ENCODE measurements around the gene SERPINA3. TPM values are rescaled to one million over a fixed set of nuclear protein-coding genes. Genes with fewer than 3 reads are reported as not detected.

Gene SERPINA3
- total RNA-seq, 1 experiment from 2014 or later: 2.3 TPM

DNA sequence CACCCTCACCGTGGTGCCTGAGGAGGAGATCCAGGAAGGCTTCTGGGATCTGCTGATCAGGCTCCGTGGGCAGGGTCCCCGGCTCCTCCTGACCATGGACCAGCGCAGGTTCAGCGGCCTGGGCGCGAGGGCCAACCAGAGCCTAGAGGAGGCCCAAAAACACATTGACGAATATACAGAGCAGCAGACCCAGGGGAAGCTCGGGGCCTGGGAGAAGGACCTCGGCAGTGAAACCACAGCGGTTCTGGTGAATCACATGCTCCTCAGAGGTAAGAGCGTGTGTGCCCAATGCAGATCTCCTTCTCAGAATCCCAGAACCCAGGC is 29.4 kb downstream of the SERPINA3 start:
- CTCF ChIA-PET: no interaction called here

DNA sequence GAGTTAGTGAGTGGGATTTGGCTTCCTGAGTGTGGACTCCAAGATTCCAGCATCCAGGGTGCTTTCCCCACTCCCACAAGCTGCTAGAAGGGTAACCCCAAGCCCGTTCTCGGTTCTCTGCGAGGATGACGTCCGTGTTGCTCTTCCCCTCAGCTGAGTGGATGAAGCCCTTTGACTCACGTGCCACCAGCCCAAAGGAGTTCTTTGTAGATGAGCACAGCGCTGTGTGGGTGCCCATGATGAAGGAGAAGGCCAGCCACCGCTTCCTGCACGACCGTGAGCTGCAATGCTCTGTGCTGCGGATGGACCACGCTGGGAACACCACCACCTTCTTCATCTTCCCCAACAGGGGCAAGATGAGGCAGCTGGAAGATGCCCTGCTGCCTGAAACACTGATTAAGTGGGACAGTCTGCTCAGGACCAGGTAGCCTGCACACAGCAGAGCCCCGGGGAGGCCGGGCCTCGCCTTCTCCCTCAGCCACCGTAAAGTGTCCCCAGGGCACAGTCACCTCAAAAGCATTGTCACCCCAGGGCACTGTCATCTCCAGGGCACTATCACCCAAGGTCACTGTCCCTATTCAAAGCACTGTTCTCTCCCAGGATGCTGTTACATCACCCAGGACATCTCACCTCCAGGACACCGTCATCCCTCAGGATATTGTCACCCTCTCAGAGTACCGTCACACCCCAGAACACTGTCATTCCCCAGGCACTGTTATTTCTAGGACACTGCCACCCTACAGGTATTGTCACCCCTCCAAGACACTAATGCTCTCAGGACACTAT is 31.3 kb downstream of the SERPINA3 start:
- Histone ChIP-seq H3K9me3 (no peaks in the 10 kb centered on the region), H3K27me3 (replicated peaks; ENCODE audit: control insufficient read depth, insufficient read depth, low read length) (no peaks in the 10 kb centered on the region), H3K36me3 (ENCODE audit: control insufficient read depth, insufficient read depth, low read length) (no peaks in the 10 kb centered on the region), H3K4me3 (ENCODE audit: low read depth, low read length) (no peak overlapping the region), H3K4me1 (no peaks in the 10 kb centered on the region)
- intact Hi-C loops (cut with micrococcal nuclease; ENCODE audit: unreplicated experiment): no loop called here
- BruUV-seq (replicated peaks): no TSS peak
- Mint-ChIP-seq H3K36me3 (ENCODE audit: insufficient read depth, unreplicated experiment) (no peaks in the 10 kb centered on the region), H3K9me3 (ENCODE audit: unreplicated experiment) (peaks cover 21% of the 10 kb centered on the region), H3K27ac (ENCODE audit: unreplicated experiment) (no peak overlapping the region), H3K4me3 (ENCODE audit: unreplicated experiment) (no peak overlapping the region), H3K27me3 (ENCODE audit: insufficient read depth, unreplicated experiment) (peaks cover 10% of the 10 kb centered on the region), H3K4me1 (ENCODE audit: low read depth, unreplicated experiment) (no peaks in the 10 kb centered on the region)
- DNase-seq: no peak
- TF ChIP-seq, protein P1, sequence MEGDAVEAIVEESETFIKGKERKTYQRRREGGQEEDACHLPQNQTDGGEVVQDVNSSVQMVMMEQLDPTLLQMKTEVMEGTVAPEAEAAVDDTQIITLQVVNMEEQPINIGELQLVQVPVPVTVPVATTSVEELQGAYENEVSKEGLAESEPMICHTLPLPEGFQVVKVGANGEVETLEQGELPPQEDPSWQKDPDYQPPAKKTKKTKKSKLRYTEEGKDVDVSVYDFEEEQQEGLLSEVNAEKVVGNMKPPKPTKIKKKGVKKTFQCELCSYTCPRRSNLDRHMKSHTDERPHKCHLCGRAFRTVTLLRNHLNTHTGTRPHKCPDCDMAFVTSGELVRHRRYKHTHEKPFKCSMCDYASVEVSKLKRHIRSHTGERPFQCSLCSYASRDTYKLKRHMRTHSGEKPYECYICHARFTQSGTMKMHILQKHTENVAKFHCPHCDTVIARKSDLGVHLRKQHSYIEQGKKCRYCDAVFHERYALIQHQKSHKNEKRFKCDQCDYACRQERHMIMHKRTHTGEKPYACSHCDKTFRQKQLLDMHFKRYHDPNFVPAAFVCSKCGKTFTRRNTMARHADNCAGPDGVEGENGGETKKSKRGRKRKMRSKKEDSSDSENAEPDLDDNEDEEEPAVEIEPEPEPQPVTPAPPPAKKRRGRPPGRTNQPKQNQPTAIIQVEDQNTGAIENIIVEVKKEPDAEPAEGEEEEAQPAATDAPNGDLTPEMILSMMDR (IDR thresholded peaks at IDR 0.05; ENCODE audit: insufficient read depth in 1 of 2, low read depth in 1 of 2, low read length in 1 of 2, severe bottlenecking in 1 of 2, unreplicated experiment in 1 of 2): no peak
- ChIA-PET CTCF (no interaction called here), POLR2A (no interaction called here)

More for the DNA sequence above, 29.4 kb downstream of the SERPINA3 start:
- H3K4me1 ChIP-seq: peaks cover 6% of the 10 kb centered on the region; the same call in 1 of the 2 replicates
- H3K36me3 Mint-ChIP-seq (ENCODE audit: insufficient read depth, unreplicated experiment): peaks cover 5% of the 10 kb centered on the region
- BruUV-seq (replicated peaks): no TSS peak
- H3K4me3 Mint-ChIP-seq (ENCODE audit: unreplicated experiment): no peak overlapping the region
- H3K4me3 ChIP-seq (ENCODE audit: low read depth, low read length): no peak overlapping the region
- intact Hi-C loops (cut with micrococcal nuclease; ENCODE audit: unreplicated experiment): no loop called here
- H3K4me1 Mint-ChIP-seq (ENCODE audit: low read depth, unreplicated experiment): no peaks in the 10 kb centered on the region
- TF ChIP-seq, protein P1 (IDR thresholded peaks at IDR 0.05; ENCODE audit: insufficient read depth in 1 of 2, low read depth in 1 of 2, low read length in 1 of 2, severe bottlenecking in 1 of 2, unreplicated experiment in 1 of 2): no peak
- peaks cover 21% of the 10 kb centered on the region for H3K9me3 Mint-ChIP-seq (ENCODE audit: unreplicated experiment)
- H3K9me3 ChIP-seq: no peaks in the 10 kb centered on the region
- H3K27ac Mint-ChIP-seq (ENCODE audit: unreplicated experiment): no peak overlapping the region
- peaks cover 10% of the 10 kb centered on the region for H3K27me3 Mint-ChIP-seq (ENCODE audit: insufficient read depth, unreplicated experiment)
- no peaks in the 10 kb centered on the region for H3K36me3 ChIP-seq (ENCODE audit: control insufficient read depth, insufficient read depth, low read length)
- DNase-seq: no peak
- POLR2A ChIA-PET: no interaction called here
- no peaks in the 10 kb centered on the region; the same call in 1 of the 2 replicates for H3K27me3 ChIP-seq (replicated peaks; ENCODE audit: control insufficient read depth, insufficient read depth, low read length)

DNA sequence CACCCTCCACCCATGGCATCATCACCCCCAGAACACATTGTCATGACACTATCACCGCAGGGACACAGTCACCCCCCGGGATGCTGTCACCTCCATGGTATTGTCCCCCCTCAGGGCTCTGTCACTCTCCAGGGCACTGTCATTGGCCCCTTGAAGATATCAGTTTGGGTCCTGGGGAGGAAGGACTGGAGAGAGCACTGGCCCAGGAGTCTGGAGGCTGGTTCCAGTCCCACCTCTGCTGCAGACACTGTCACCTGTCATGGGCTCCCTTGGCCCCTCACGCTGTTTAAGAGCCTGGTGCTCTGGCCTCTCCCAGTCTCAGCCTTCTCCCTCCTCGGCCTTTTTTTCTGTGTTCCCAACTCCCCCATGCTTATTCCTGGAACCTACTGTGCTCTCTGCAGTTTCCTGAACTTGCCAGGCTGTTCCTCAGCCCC is 31.9 kb downstream of the SERPINA3 start:
- Mint-ChIP-seq H3K9me3 (ENCODE audit: unreplicated experiment) (peaks cover 21% of the 10 kb centered on the region), H3K27ac (ENCODE audit: unreplicated experiment) (no peak overlapping the region), H3K4me1 (ENCODE audit: low read depth, unreplicated experiment) (no peaks in the 10 kb centered on the region), H3K27me3 (ENCODE audit: insufficient read depth, unreplicated experiment) (peaks cover 10% of the 10 kb centered on the region), H3K4me3 (ENCODE audit: unreplicated experiment) (no peak overlapping the region), H3K36me3 (ENCODE audit: insufficient read depth, unreplicated experiment) (no peaks in the 10 kb centered on the region)
- ChIA-PET POLR2A (no interaction called here), CTCF (no interaction called here)
- intact Hi-C loops (cut with micrococcal nuclease; ENCODE audit: unreplicated experiment): no loop called here
- H3K9me3 ChIP-seq: no peaks in the 10 kb centered on the region
- H3K4me3 ChIP-seq (ENCODE audit: low read depth, low read length): no peak overlapping the region
- no TSS peak for BruUV-seq (replicated peaks)
- H3K36me3 ChIP-seq (ENCODE audit: control insufficient read depth, insufficient read depth, low read length): no peaks in the 10 kb centered on the region
- no peaks in the 10 kb centered on the region for H3K27me3 ChIP-seq (replicated peaks; ENCODE audit: control insufficient read depth, insufficient read depth, low read length)
- no peaks in the 10 kb centered on the region for H3K4me1 ChIP-seq
- TF ChIP-seq, protein P1 (IDR thresholded peaks at IDR 0.05; ENCODE audit: insufficient read depth in 1 of 2, low read depth in 1 of 2, low read length in 1 of 2, severe bottlenecking in 1 of 2, unreplicated experiment in 1 of 2): no peak
- no peak for DNase-seq

Data from Caco-2 (cell line).